Activated CD4-positive, alpha-beta memory T cell treated with anti-CD3 and anti-CD28 coated beads, Interleukin-2, amount 10 ng/mL, durations not matched to agents 7 days and 5 days (primary cell): ENCODE measurements around the gene PTN. TPM values are rescaled to one million over a fixed set of nuclear protein-coding genes. Genes with fewer than 3 reads are reported as not detected.
"Not testable (repeated sequence)": the region's sequence is repeated elsewhere in the genome, so short reads cannot be mapped to it uniquely, and the experiment has no call there.

ENCODE experiments used
- CTCF ChIA-PET: fragments of 350-600 bp; sonication (Branson Sonifier 250); formaldehyde crosslinking; loops from one replicate; lab custom pipeline; 2021; ENCODE audit warnings: antibody characterized with exemption, inconsistent platforms; lab: Charles Lee
- POLR2A ChIA-PET: fragments of 350-600 bp; sonication (Branson Sonifier 250); formaldehyde crosslinking; loops from one replicate; lab custom pipeline; 2021; ENCODE audit warnings: antibody characterized with exemption; lab: Charles Lee
- DNase-seq: peaks from one replicate; pipeline ENCODE4 v3.0.0-alpha.2; 2020
- H3K27ac Mint-ChIP-seq: one replicate; pipeline ENCODE4 v1.8.0; 2021; ENCODE audit warnings: mild to moderate bottlenecking, mixed read lengths
- H3K27me3 Mint-ChIP-seq: one replicate; pipeline ENCODE4 v1.8.0; 2021; ENCODE audit warnings: mixed read lengths
- H3K36me3 Mint-ChIP-seq: one replicate; pipeline ENCODE4 v1.8.0; 2021; ENCODE audit warnings: low read depth, mixed read lengths
- H3K4me1 Mint-ChIP-seq: one replicate; pipeline ENCODE4 v1.8.0; 2021; ENCODE audit warnings: mixed read lengths
- H3K4me3 Mint-ChIP-seq: one replicate; pipeline ENCODE4 v1.8.0; 2021; ENCODE audit warnings: mild to moderate bottlenecking, mixed read lengths
- H3K9me3 Mint-ChIP-seq: one replicate; pipeline ENCODE4 v1.8.0; 2021; ENCODE audit warnings: mixed read lengths
- total RNA-seq, 2 experiments: library from RNA; stranded (reverse); gene quantifications; one replicate each; pipeline ENCODE4 v1.2.3, GENCODE V29; 2021

PTN gene
- total RNA-seq, 2 experiments from 2014 or later = not detected

- H3K4me3 Mint-ChIP-seq, H3K27ac Mint-ChIP-seq, CTCF ChIA-PET: not testable (repeated sequence)
These were observed 104.3 kb downstream of the PTN start for GRCh38 chr7:137239186-137239585.

DNA sequence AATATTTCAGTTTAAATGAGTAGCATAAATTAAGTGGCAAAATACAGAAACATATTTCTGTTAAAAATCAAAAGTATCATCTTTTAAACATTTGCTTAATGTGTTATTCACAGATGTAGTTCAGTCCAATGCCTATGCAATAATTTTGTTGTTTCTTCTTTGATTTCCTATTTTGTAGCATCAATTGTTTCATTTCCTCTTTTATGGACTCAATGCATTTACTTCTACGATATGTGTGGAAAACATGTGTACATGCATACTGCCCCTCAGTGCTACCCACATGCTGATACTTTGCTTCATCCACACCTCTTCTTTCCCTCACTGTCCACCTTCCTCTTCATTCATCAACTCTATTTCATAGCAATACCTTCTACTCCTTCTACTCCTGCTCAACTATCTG, 108.1 kb downstream of the PTN start:
- Mint-ChIP-seq H3K4me1 (no peaks in the 10 kb centered on the region), H3K36me3 (no peaks in the 10 kb centered on the region), H3K4me3 (no peak overlapping the region), H3K27me3 (no peaks in the 10 kb centered on the region), H3K9me3 (peaks cover 12% of the 10 kb centered on the region), H3K27ac (no peak overlapping the region)
- ChIA-PET CTCF (no interaction called here), POLR2A (no interaction called here)
- no peak for DNase-seq

More at GRCh38 chr7:137239186-137239585, 104.3 kb downstream of the PTN start:
- H3K9me3 Mint-ChIP-seq, H3K36me3 Mint-ChIP-seq, DNase-seq, H3K4me1 Mint-ChIP-seq, POLR2A ChIA-PET, H3K27me3 Mint-ChIP-seq: not testable (repeated sequence)

DNA sequence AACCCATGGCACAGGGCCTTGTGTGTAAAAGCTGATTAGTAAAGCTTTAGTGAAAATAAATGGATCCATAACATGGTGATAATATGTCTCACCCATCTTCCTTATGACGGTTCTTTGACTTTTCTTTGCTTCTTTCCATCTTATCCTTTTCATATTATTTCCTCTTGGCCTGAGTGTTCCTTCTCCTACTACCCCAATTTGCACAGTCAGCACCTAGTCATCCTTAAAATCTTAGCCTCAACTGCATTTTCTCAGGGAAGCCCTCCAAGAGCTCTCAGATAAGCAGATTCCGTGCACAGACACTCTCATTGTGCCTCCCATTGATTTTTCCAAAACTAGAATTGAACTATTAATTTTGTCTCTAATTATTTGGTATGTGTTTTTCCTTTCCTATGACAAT, 112.4 kb downstream of the PTN start:
- Mint-ChIP-seq H3K27ac (no peak overlapping the region), H3K9me3 (peaks cover 13% of the 10 kb centered on the region), H3K4me1 (no peaks in the 10 kb centered on the region), H3K36me3 (no peaks in the 10 kb centered on the region), H3K4me3 (no peak overlapping the region), H3K27me3 (no peaks in the 10 kb centered on the region)
- POLR2A ChIA-PET = no interaction called here
- CTCF ChIA-PET = no interaction called here
- no peak for DNase-seq

- no peak for DNase-seq
- no peaks in the 10 kb centered on the region for H3K36me3 Mint-ChIP-seq
- POLR2A ChIA-PET = no interaction called here
- peaks cover 3% of the 10 kb centered on the region for H3K9me3 Mint-ChIP-seq
- no peaks in the 10 kb centered on the region for H3K27me3 Mint-ChIP-seq
- no peak overlapping the region for H3K4me3 Mint-ChIP-seq
- H3K27ac Mint-ChIP-seq = no peak overlapping the region
- CTCF ChIA-PET = no interaction called here
- no peaks in the 10 kb centered on the region for H3K4me1 Mint-ChIP-seq
These were observed 122.1 kb downstream of the PTN start for GRCh38 chr7:137221467-137221866.

DNA sequence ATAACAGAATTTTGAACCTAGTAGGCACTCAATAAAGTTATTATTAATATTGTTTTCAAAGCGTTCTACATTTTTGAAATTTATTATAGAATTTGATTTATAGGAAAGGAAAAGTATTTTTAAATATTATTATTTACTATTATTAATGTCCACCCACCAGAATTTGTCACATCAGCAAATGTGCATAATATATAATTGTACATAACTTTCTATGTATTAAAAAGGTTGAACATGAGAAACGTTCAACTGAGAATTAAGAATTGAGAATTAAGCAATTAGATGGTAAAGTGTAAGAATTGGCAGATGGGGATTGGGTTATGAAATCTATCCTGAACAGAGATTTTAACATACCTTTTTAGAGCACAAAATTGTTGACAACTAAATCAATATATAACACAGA, 129.8 kb downstream of the PTN start:
- Mint-ChIP-seq H3K4me3 (no peak overlapping the region), H3K36me3 (no peaks in the 10 kb centered on the region), H3K27me3 (no peaks in the 10 kb centered on the region), H3K9me3 (peaks cover 6% of the 10 kb centered on the region), H3K27ac (no peak overlapping the region), H3K4me1 (no peaks in the 10 kb centered on the region)
- ChIA-PET POLR2A (no interaction called here), CTCF (no interaction called here)
- DNase-seq = no peak

DNA sequence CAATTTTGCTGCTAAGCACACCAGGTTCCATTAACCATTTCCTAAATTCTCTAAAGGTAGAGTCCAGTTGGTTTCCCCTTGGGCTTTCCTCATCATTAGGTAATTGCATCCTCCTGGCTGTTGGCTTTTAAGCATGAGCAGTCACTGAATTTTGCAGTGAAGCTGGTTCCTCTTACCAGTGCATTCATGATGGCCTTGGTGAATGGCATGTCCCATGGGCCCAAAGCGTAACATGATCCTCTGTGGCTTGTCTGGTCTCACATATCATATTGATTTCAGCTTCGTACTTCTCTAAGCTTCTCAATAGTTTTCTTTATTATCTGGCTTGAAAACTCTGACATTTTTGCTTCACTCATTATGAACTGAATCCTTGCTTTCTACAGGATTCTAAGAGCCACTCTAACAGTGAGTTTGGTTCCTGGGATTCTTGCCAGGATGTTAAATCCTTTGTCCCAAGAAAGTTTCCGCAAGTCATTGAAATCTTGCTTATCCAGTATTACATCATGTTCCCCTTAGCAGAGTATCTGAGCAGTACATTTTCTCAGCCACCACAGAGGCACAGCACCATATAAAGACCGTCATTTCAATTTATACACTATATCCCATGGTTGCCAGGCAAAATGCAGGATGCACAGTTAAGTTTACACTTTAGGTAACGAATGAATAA, 134.2 kb downstream of the PTN start:
- Mint-ChIP-seq H3K9me3 (peaks cover 4% of the 10 kb centered on the region), H3K36me3 (no peaks in the 10 kb centered on the region), H3K27me3 (no peaks in the 10 kb centered on the region), H3K27ac (no peak overlapping the region), H3K4me3 (no peak overlapping the region), H3K4me1 (no peaks in the 10 kb centered on the region)
- POLR2A ChIA-PET = no interaction called here
- CTCF ChIA-PET = no interaction called here
- no peak for DNase-seq

- POLR2A ChIA-PET = no interaction called here
- DNase-seq = no peak
- Mint-ChIP-seq H3K4me3 (no peak overlapping the region), H3K27ac (no peak overlapping the region), H3K36me3 (no peaks in the 10 kb centered on the region), H3K9me3 (peaks cover 4% of the 10 kb centered on the region), H3K27me3 (no peaks in the 10 kb centered on the region), H3K4me1 (no peaks in the 10 kb centered on the region)
- CTCF ChIA-PET = no interaction called here
These were observed 136.8 kb downstream of the PTN start for GRCh38 chr7:137206770-137207169.

DNA sequence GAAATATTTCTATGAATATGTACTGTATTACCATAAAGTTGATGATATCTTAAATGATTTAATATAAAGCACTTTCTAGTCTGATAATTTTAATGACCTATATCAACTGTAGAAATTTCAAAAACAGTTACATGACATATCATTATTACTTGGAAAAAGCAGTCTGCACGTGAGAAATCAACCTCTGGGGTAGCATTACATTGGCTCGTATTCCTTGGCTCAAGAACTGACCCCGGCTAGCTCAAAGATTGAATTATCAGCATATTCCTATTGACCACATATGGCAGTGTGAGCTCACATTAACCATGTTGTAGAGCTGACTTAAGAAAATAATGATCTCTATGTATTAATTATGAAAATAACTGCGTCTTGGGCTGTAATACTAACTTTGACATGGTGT, 139.3 kb downstream of the PTN start:
- no peaks in the 10 kb centered on the region for H3K36me3 Mint-ChIP-seq
- no peaks in the 10 kb centered on the region for H3K27me3 Mint-ChIP-seq
- H3K9me3 Mint-ChIP-seq = peaks cover 2% of the 10 kb centered on the region
- DNase-seq = no peak
- ChIA-PET CTCF (no interaction called here), POLR2A (no interaction called here)
- H3K4me1 Mint-ChIP-seq = no peaks in the 10 kb centered on the region
- H3K27ac Mint-ChIP-seq = no peak overlapping the region
- H3K4me3 Mint-ChIP-seq = no peak overlapping the region

- Mint-ChIP-seq H3K9me3 (peaks cover 2% of the 10 kb centered on the region), H3K4me3 (no peak overlapping the region), H3K4me1 (no peaks in the 10 kb centered on the region), H3K27ac (no peak overlapping the region), H3K27me3 (no peaks in the 10 kb centered on the region), H3K36me3 (no peaks in the 10 kb centered on the region)
- no peak for DNase-seq
- POLR2A ChIA-PET = no interaction called here
- CTCF ChIA-PET = no interaction called here
These were observed 140.2 kb downstream of the PTN start for GRCh38 chr7:137203351-137203750.

- ChIA-PET POLR2A (no interaction called here), CTCF (no interaction called here)
- no peaks in the 10 kb centered on the region for H3K36me3 Mint-ChIP-seq
- no peak for DNase-seq
- H3K27me3 Mint-ChIP-seq = no peaks in the 10 kb centered on the region
- no peak overlapping the region for H3K4me3 Mint-ChIP-seq
- H3K9me3 Mint-ChIP-seq = no peaks in the 10 kb centered on the region
- no peak overlapping the region for H3K27ac Mint-ChIP-seq
- H3K4me1 Mint-ChIP-seq = no peaks in the 10 kb centered on the region
These were observed 146.9 kb downstream of the PTN start for GRCh38 chr7:137196648-137197047.

GRCh38 chr7:137195996-137196395, 147.5 kb downstream of the PTN start:
- POLR2A ChIA-PET = no interaction called here
- no peaks in the 10 kb centered on the region for H3K4me1 Mint-ChIP-seq
- no peak overlapping the region for H3K27ac Mint-ChIP-seq
- no peak overlapping the region for H3K4me3 Mint-ChIP-seq
- no peaks in the 10 kb centered on the region for H3K27me3 Mint-ChIP-seq
- no peaks in the 10 kb centered on the region for H3K9me3 Mint-ChIP-seq
- no peaks in the 10 kb centered on the region for H3K36me3 Mint-ChIP-seq
- CTCF ChIA-PET = no interaction called here
- DNase-seq = no peak

- H3K27me3 Mint-ChIP-seq, CTCF ChIA-PET, DNase-seq, H3K9me3 Mint-ChIP-seq, H3K4me1 Mint-ChIP-seq, H3K27ac Mint-ChIP-seq, POLR2A ChIA-PET, H3K36me3 Mint-ChIP-seq, H3K4me3 Mint-ChIP-seq: not testable (repeated sequence)
These were observed 161.9 kb downstream of the PTN start for GRCh38 chr7:137181619-137182018.
